HEK293T (cell line): ENCODE data around the gene HSDL2.

Source experiments
- CTCF ChIA-PET: fragments of 350-600 bp; formaldehyde crosslinking; extraction: SDS; loops from one replicate; lab custom pipeline; 2021; ENCODE audit warnings: antibody characterized with exemption, inconsistent platforms; lab: Yijun Ruan, JAX
- POLR2A ChIA-PET: fragments of 350-600 bp; formaldehyde crosslinking; extraction: SDS; loops from one replicate; lab custom pipeline; 2020; ENCODE audit warnings: antibody characterized with exemption, inconsistent platforms; lab: Yijun Ruan, JAX
- DNase-seq: peaks from one replicate; pipeline ENCODE4 v3.0.0; 2012; ENCODE audit warnings: mixed read lengths; ENCODE audit errors: extremely low spot score
- ARNT ChIP-seq: fragments of 450-650 bp; IDR thresholded peaks from 2 replicates; pipeline ENCODE4 v1.6.1; 2017; ENCODE audit warnings: mild to moderate bottlenecking
- BHLHE40 ChIP-seq: fragments of 450-650 bp; IDR thresholded peaks from 2 replicates; pipeline ENCODE4 v1.6.1; 2016; ENCODE audit warnings: mild to moderate bottlenecking, moderate library complexity, borderline replicate concordance
- CTBP1 ChIP-seq: fragments of 450-650 bp; IDR thresholded peaks from 2 replicates; pipeline ENCODE4 v1.6.1; 2016; ENCODE audit warnings: borderline replicate concordance
- ELF4 ChIP-seq: fragments of 450-650 bp; IDR thresholded peaks from 2 replicates; pipeline ENCODE4 v1.6.1; 2017; ENCODE audit warnings: antibody characterized with exemption
- FOXA1 ChIP-seq: fragments of 450-650 bp; IDR thresholded peaks from 2 replicates; pipeline ENCODE4 v1.6.1; 2016; ENCODE audit warnings: mild to moderate bottlenecking
- FOXK2 ChIP-seq: fragments of 450-650 bp; IDR thresholded peaks from 2 replicates; pipeline ENCODE4 v1.6.1; 2016; ENCODE audit warnings: mild to moderate bottlenecking
- FOXM1 ChIP-seq: fragments of 450-650 bp; IDR thresholded peaks from 2 replicates; pipeline ENCODE4 v1.6.1; 2017; ENCODE audit warnings: mild to moderate bottlenecking, borderline replicate concordance
- HDGF ChIP-seq: fragments of 450-650 bp; IDR thresholded peaks from 2 replicates; pipeline ENCODE4 v1.6.1; 2017; ENCODE audit warnings: antibody characterized with exemption, borderline replicate concordance
- L3MBTL2 ChIP-seq: fragments of 450-650 bp; conservative IDR thresholded peaks from 2 replicates; pipeline ENCODE4 v1.6.1; 2016; ENCODE audit warnings: mild to moderate bottlenecking
- LEF1 ChIP-seq: fragments of 450-650 bp; IDR thresholded peaks from 2 replicates; pipeline ENCODE4 v1.6.1; 2017; ENCODE audit warnings: mild to moderate bottlenecking, borderline replicate concordance
- NFRKB ChIP-seq: fragments of 450-650 bp; IDR thresholded peaks from 2 replicates; pipeline ENCODE4 v1.6.1; 2016; ENCODE audit warnings: mild to moderate bottlenecking, moderate library complexity
- SP1 ChIP-seq: fragments of 450-650 bp; IDR thresholded peaks from 2 replicates; pipeline ENCODE4 v1.6.1; 2017
- SUZ12 ChIP-seq: fragments of 450-650 bp; IDR thresholded peaks from 2 replicates; pipeline ENCODE4 v1.6.1; 2016; ENCODE audit warnings: mild to moderate bottlenecking
- TARDBP ChIP-seq: fragments of 450-650 bp; IDR thresholded peaks from 2 replicates; pipeline ENCODE4 v1.6.1; 2016
- ZNF384 ChIP-seq: fragments of 450-650 bp; IDR thresholded peaks from 2 replicates; pipeline ENCODE4 v1.6.1; 2016
- TF ChIP-seq, protein P1 (sequence below): fragments of 450-650 bp; IDR thresholded peaks from 2 replicates; pipeline ENCODE4 v1.6.1; 2016

The HSDL2 gene

DNA sequence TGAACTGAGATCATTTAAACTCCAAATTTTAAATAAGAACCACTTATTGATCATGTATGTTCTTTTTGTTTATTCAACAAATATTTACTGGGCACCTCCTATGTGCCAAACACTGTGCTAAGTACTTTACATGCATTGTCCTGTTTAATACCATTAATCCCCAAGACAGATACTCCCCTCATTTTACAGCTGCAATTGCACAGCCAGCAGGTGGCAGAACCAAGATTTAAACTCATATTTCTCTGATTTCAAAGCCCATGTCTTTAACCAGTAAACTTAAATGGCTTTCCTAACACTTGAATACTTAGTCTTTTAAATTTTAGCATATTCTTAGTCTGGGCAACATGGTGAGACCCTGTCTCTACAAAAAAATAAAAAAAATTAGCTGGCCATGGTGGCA, 63.3 kb downstream of the HSDL2 start:
- ChIA-PET CTCF (interaction anchor here (0.7 to 1.8 kb wide), 4 partner anchors 11 to 350 kb away, joined by 3 to 5 read pairs (median 4); no protein-coding TSS in a partner anchor), POLR2A (no interaction called here)
- DNase-seq, result no peak
- TF ChIP-seq, protein P1, sequence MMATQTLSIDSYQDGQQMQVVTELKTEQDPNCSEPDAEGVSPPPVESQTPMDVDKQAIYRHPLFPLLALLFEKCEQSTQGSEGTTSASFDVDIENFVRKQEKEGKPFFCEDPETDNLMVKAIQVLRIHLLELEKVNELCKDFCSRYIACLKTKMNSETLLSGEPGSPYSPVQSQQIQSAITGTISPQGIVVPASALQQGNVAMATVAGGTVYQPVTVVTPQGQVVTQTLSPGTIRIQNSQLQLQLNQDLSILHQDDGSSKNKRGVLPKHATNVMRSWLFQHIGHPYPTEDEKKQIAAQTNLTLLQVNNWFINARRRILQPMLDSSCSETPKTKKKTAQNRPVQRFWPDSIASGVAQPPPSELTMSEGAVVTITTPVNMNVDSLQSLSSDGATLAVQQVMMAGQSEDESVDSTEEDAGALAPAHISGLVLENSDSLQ, result no peak
- TF ChIP-seq LEF1, result no peak
- no peak for TF ChIP-seq CTBP1
- no peak for TF ChIP-seq L3MBTL2
- TF ChIP-seq ZNF384, result no peak
- no peak for TF ChIP-seq ELF4
- TF ChIP-seq HDGF, result no peak
- no peak for TF ChIP-seq TARDBP
- TF ChIP-seq BHLHE40, result no peak
- TF ChIP-seq SP1, result no peak
- TF ChIP-seq FOXK2, result no peak
- TF ChIP-seq SUZ12, result no peak
- no peak for TF ChIP-seq FOXA1
- no peak for TF ChIP-seq ARNT
- no peak for TF ChIP-seq NFRKB
- no peak for TF ChIP-seq FOXM1

DNA sequence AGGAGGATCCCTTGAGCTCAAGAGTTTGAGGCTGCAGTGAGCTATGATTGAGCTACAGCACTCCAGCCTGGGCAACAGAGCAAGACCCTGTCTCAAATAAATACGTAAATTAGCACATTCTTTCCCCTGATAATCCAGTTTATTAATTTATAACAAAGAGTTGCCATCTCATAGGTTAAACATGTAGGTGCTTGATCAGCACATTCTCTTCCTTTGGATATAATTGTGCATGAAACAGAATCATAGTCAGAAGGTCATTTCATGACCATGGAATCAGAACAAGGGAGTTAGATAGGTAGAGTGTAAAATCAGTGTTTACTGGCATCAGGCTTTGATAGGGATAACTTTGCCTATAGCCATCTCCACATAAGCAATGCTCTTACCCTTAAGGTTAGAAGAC, 63.7 kb downstream of the HSDL2 start:
- DNase-seq, result no peak
- CTCF ChIA-PET, result interaction anchor here (0.7 to 1.8 kb wide), 5 partner anchors 11 to 350 kb away, joined by 3 to 5 read pairs (median 4); no protein-coding TSS in a partner anchor
- TF ChIP-seq CTBP1 (no peak), SP1 (no peak), FOXA1 (no peak), NFRKB (no peak), SUZ12 (no peak), FOXK2 (no peak), BHLHE40 (no peak), HDGF (no peak), ZNF384 (no peak), L3MBTL2 (no peak), LEF1 (no peak), ARNT (no peak), TARDBP (no peak)
- TF ChIP-seq, protein P1, result no peak
- POLR2A ChIA-PET, result no interaction called here

DNA sequence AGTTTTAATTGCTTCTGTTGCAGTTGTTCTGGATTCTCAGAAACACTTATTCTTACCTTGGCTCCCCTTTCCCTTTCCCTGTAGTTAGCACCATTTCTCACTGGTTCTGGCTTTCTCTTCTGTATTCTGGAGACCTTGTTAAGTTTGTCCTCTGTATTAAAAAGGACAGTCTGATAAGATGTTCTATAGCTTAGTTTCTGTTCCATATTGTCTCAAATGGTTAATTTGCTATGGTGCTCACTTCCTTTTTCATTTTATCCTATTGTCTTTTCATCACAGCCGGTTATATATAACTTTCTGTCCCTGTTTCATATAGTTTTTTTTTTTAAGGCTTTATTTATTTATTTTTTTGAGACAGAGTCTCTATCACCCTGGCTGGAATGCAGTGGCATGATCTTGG, 65.3 kb downstream of the HSDL2 start:
- CTCF ChIA-PET, result no interaction called here
- TF ChIP-seq BHLHE40 (no peak), L3MBTL2 (no peak), SUZ12 (no peak), HDGF (no peak), FOXA1 (no peak), ARNT (no peak), ZNF384 (no peak), NFRKB (no peak), SP1 (no peak), ELF4 (no peak), CTBP1 (no peak), FOXM1 (no peak), TARDBP (no peak), LEF1 (no peak), FOXK2 (no peak)
- TF ChIP-seq, protein P1, result no peak
- POLR2A ChIA-PET, result no interaction called here
- no peak for DNase-seq

- POLR2A ChIA-PET, result no interaction called here
- DNase-seq, result no peak
- TF ChIP-seq TARDBP (no peak), L3MBTL2 (no peak), SP1 (no peak), LEF1 (no peak)
- TF ChIP-seq, protein P1, result no peak
- CTCF ChIA-PET, result no interaction called here
Measured at GRCh38 chr9:112446080-112446479, 66.2 kb downstream of the HSDL2 start.

DNA sequence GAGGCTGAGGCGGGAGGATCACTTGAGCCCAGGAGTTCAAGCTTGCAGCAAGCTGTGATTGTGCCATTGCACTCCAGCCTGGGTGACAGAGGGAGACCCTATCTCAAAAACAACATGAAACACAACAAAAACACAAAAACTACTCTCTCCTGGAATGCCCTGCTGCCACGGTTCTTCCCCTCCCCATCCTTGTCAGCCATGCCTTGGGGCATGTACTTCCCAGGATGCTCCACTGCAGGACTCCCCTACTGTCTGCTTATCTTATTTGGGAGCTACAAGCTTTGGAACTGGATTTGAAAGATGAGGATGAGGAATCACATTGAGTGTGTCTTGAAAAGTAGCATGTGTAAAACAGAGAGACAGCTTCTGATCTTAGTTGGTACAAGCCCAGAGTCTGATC, 66.6 kb downstream of the HSDL2 start:
- no peak for DNase-seq
- ChIA-PET CTCF (no interaction called here), POLR2A (no interaction called here)
- TF ChIP-seq BHLHE40 (no peak), HDGF (no peak), NFRKB (no peak)
- TF ChIP-seq, protein P1, result no peak
